Panc1 (cell line): ENCODE measurements around the gene ZNF443. TPM values are rescaled to one million over a fixed set of nuclear protein-coding genes. Genes with fewer than 3 reads are reported as not detected.
"Not testable (repeated sequence)": the region's sequence is repeated elsewhere in the genome, so short reads cannot be mapped to it uniquely, and the experiment has no call there.

Experiments used
- ATAC-seq: fragments of 200-7000 bp; cut with Tn5 transposase; 2 replicates; pipeline ENCODE4 v1.9.1; 2020; ENCODE audit warnings: mild to moderate bottlenecking, moderate library complexity
- Bru-seq: library from RNA; stranded (reverse); fragments of 400-500 nt; gene quantifications from one replicate; lab custom pipeline; 2021; lab: Mats Ljungman, UMichigan
- BruChase-seq, 2 experiments: library from RNA; stranded (reverse); fragments of 400-500 nt; gene quantifications; one replicate each; lab custom pipeline; 2021; lab: Mats Ljungman, UMichigan
- BruUV-seq: library from RNA; stranded (reverse); fragments of 400-500 nt; replicated peaks from 2 replicates; lab custom pipeline; 2021; lab: Mats Ljungman, UMichigan
- CTCF ChIA-PET: fragments of 300-600 bp; sonication (Branson Sonifier 250); formaldehyde crosslinking; loops from one replicate; lab custom pipeline; 2022; ENCODE audit warnings: antibody characterized with exemption; lab: Charles Lee
- POLR2A ChIA-PET: fragments of 300-600 bp; sonication (Branson Sonifier 250); formaldehyde crosslinking; loops from one replicate; lab custom pipeline; 2022; ENCODE audit warnings: antibody characterized with exemption; lab: Charles Lee
- DNase-seq: peaks from one replicate; pipeline ENCODE4 v3.0.0-alpha.2; 2010; ENCODE audit warnings: low read depth, low spot score
- H3K27ac ChIP-seq: 2 replicates; pipeline ENCODE4 v1.5.1; 2011; ENCODE audit warnings: mild to moderate bottlenecking, low read length, inconsistent platforms
- H3K27me3 ChIP-seq: fragments of 200-500 bp; sonication (Bioruptor generic); 2 replicates; pipeline ENCODE4 v1.6.0; 2014; ENCODE audit warnings: low read length, inconsistent platforms; ENCODE audit not compliant: control insufficient read depth, insufficient read depth
- H3K36me3 ChIP-seq: fragments of 200-500 bp; sonication (Bioruptor generic); 2 replicates; pipeline ENCODE4 v1.5.1; 2014; ENCODE audit warnings: inconsistent platforms, mild to moderate bottlenecking, low read length, moderate library complexity; ENCODE audit not compliant: control insufficient read depth, insufficient read depth
- H3K4me1 ChIP-seq: 2 replicates; pipeline ENCODE4 v1.5.1; 2011; ENCODE audit warnings: inconsistent platforms, mild to moderate bottlenecking, low read length, moderate library complexity; ENCODE audit not compliant: control insufficient read depth, insufficient read depth
- H3K4me3 ChIP-seq, 2 experiments: 2 replicates each; pipeline ENCODE4 v1.5.1; 2011 to 2012; ENCODE audit warnings: low read depth in 2 of 2, low read length in 2 of 2, mild to moderate bottlenecking in 2 of 2, inconsistent platforms in 1 of 2, moderate library complexity in 1 of 2
- H3K9me3 ChIP-seq: fragments of 200-500 bp; sonication (Bioruptor generic); 2 replicates; pipeline ENCODE4 v1.5.1; 2014; ENCODE audit warnings: low read depth, mild to moderate bottlenecking, inconsistent platforms, low read length, moderate library complexity; ENCODE audit not compliant: control insufficient read depth, insufficient read depth
- CTCF ChIP-seq: fragments of 450-650 bp; IDR thresholded peaks from 2 replicates; pipeline ENCODE4 v1.5.1; 2017; ENCODE audit warnings: mild to moderate bottlenecking
- POLR2AphosphoS5 ChIP-seq: IDR thresholded peaks from 2 replicates; pipeline ENCODE4 v1.6.1; 2012; ENCODE audit warnings: mild to moderate bottlenecking, low read depth, low read length, moderate library complexity
- SIN3A ChIP-seq: IDR thresholded peaks from 2 replicates; pipeline ENCODE4 v1.6.1; 2012; ENCODE audit warnings: low read depth, mild to moderate bottlenecking, low read length, moderate library complexity, borderline replicate concordance; ENCODE audit not compliant: insufficient read depth
- TCF7L2 ChIP-seq: IDR thresholded peaks from 2 replicates; pipeline ENCODE4 v1.6.1; 2011; ENCODE audit warnings: mild to moderate bottlenecking, low read depth, low read length, inconsistent platforms
- in situ Hi-C: cut with HindIII; loops from 2 replicates; pipeline ENCODE4 v1.10.0; 2016; ENCODE audit warnings: low sequenced_read_pairs, low pct_unique_long_range_greater_than_20kb
- intact Hi-C: fragments of 100-400 bp; cut with micrococcal nuclease; formaldehyde crosslinking; loops from one replicate; pipeline ENCODE4 v1.10.0; 2022; ENCODE audit not compliant: unreplicated experiment
- long read RNA-seq: library from polyadenylated mRNA; unstranded; transcript quantifications from one replicate; pipeline ENCODE4 v2.0.0, GENCODE V29; 2021; ENCODE audit not compliant: unreplicated experiment
- polyA plus RNA-seq: library from polyadenylated mRNA; unstranded; fragments of >200 nt; gene quantifications from one replicate; pipeline ENCODE4 v1.2.1, GENCODE V29; 2012; ENCODE audit warnings: missing spikeins; ENCODE audit not compliant: insufficient read length
- total RNA-seq: library from RNA; stranded (reverse); gene quantifications from one replicate; pipeline ENCODE4 v1.2.1, GENCODE V29; 2021; ENCODE audit not compliant: unreplicated experiment
- TF ChIP-seq, protein P1 (sequence below), 2 experiments: IDR thresholded peaks; 2 replicates each; pipeline ENCODE4 v1.6.1; 2011 to 2012; ENCODE audit warnings: low read depth in 2 of 2, control low read depth in 1 of 2, low read length in 1 of 2, mild to moderate bottlenecking in 1 of 2, moderate library complexity in 1 of 2; ENCODE audit not compliant: insufficient read depth in 1 of 2

ZNF443 gene
- total RNA-seq = 6.0 TPM
- 1.4 TPM for polyA plus RNA-seq
- percentile 82 among the genes with signal in this experiment for Bru-seq, nascent RNA
- percentile 96 among the genes with signal in this experiment for BruChase-seq, experiment 1, labeled RNA remaining after a 2-hour chase
- BruChase-seq, experiment 2, labeled RNA remaining after a 6-hour chase = percentile 85 among the genes with signal in this experiment
- long read RNA-seq, transcript ZNF443-201 (4 exons, 2,663 nt) = major isoform, 15 of 22 reads
- long read RNA-seq, partial matches to known transcripts = 1 of 22 reads
- long read RNA-seq, other reads (novel, unspliced or antisense) = 6 of 22 reads

- Histone ChIP-seq H3K27ac (peak within 1 kb of the TSS; percentile 80), H3K9me3 (no peaks in the 10 kb centered on the region), H3K4me3 (peak within 1 kb of the TSS; percentile 70 to 79), H3K36me3 (no peaks in the 10 kb centered on the region), H3K27me3 (no peaks in the 10 kb centered on the region), H3K4me1 (no peaks in the 10 kb centered on the region)
- intact Hi-C loops (no loop called here), in situ Hi-C loops (no loop called here)
- POLR2A ChIA-PET = no interaction called here
- DNase-seq (peak; percentile 92), ATAC-seq (peak; percentile 99)
- CTCF ChIA-PET = no interaction called here
- TF ChIP-seq CTCF = no peak; the same call in 1 of the 2 replicates
- TF ChIP-seq TCF7L2 = peak; percentile 93
- TF ChIP-seq SIN3A = no peak
- TF ChIP-seq POLR2AphosphoS5 = peak; percentile 56; the same call in 1 of the 2 replicates
- TF ChIP-seq, protein P1, sequence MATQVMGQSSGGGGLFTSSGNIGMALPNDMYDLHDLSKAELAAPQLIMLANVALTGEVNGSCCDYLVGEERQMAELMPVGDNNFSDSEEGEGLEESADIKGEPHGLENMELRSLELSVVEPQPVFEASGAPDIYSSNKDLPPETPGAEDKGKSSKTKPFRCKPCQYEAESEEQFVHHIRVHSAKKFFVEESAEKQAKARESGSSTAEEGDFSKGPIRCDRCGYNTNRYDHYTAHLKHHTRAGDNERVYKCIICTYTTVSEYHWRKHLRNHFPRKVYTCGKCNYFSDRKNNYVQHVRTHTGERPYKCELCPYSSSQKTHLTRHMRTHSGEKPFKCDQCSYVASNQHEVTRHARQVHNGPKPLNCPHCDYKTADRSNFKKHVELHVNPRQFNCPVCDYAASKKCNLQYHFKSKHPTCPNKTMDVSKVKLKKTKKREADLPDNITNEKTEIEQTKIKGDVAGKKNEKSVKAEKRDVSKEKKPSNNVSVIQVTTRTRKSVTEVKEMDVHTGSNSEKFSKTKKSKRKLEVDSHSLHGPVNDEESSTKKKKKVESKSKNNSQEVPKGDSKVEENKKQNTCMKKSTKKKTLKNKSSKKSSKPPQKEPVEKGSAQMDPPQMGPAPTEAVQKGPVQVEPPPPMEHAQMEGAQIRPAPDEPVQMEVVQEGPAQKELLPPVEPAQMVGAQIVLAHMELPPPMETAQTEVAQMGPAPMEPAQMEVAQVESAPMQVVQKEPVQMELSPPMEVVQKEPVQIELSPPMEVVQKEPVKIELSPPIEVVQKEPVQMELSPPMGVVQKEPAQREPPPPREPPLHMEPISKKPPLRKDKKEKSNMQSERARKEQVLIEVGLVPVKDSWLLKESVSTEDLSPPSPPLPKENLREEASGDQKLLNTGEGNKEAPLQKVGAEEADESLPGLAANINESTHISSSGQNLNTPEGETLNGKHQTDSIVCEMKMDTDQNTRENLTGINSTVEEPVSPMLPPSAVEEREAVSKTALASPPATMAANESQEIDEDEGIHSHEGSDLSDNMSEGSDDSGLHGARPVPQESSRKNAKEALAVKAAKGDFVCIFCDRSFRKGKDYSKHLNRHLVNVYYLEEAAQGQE (IDR thresholded peaks at IDR 0.05; ENCODE audit: insufficient read depth in 1 of 2, low read depth in 2 of 2, low read length in 1 of 2) = no peak
- BruUV-seq = no TSS peak
These were observed at the start of gene ZNF443 for GRCh38 chr19:12440541-12441316. Gene ZNF443 (minus strand): TSS chr19:12441021. CDS start chr19:12440914, 107 bp downstream.

- ATAC-seq, H3K4me3 ChIP-seq, H3K36me3 ChIP-seq, H3K27me3 ChIP-seq, DNase-seq, intact Hi-C loops, CTCF ChIA-PET, H3K9me3 ChIP-seq, in situ Hi-C loops, H3K27ac ChIP-seq, H3K4me1 ChIP-seq, POLR2A ChIA-PET, BruUV-seq: not testable (repeated sequence)
These were observed 45.5 kb upstream of the ZNF443 start for GRCh38 chr19:12486265-12486783.
